Measurements from ENCODE around the gene SLC25A22.

SLC25A22 gene

DNA sequence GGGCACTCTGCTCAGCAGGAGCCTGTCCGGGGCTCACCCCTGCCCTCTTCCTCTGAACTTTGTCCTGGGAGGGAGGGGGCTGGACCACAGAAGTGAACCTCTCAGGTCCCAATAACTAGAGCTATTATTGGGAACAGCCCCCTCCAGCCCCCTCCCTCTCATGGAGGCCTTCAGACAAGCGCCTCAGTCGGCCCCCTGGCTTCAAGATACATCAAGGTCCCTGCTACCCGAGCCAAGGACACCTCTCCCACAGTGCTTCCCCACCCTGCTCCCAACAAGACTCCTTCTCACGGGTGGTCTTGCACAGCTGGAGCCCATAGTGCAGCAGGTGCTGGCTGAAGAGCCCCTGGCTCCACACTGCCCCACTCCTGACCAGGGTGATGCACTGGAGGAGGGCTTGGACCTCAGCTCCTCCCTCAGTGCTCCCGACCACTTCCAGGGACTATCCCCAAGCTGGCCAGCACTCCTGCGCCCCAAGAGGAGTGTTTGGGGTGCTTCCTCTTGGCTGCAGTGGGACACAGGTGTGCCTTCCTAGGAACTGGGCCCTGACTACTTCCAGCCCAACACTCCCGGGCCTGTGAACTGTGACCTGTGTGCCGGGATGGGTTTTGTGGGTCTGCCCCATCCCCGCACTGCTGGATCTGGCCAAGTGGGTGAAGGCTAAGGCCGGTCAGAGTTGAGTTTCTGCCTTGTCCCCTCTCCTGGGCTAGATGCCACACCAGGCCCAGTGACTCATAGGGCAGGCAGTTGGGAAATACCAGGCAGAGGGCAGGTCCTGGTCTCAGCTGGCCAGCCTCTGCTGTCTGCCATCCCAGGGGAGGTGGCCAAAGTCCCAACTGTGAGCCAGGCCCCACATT is 22.8 kb upstream of the SLC25A22 start:
- no peak overlapping the region for H4K8ac ChIP-seq (ENCODE audit: low read depth, low read length)
- H3K4me2 ChIP-seq (ENCODE audit: low read length), result peak overlapping the region; percentile 96
- no peak overlapping the region for H3K27ac ChIP-seq (ENCODE audit: low read depth, low read length)
- peaks cover 2% of the 10 kb centered on the region for H3K9me3 ChIP-seq (ENCODE audit: insufficient read depth, low read depth, low read length)
- no CpG with 5 or more reads among the region's 11 CpGs for WGBS (ENCODE audit: extremely low coverage, insufficient coverage, insufficient read length)
- H3K18ac ChIP-seq (ENCODE audit: low read length), result no peak overlapping the region
- peak; percentile 66 to 67 for DNase-seq
- no peak overlapping the region for H3K23ac ChIP-seq (ENCODE audit: low read length)
- no peak overlapping the region for H4K12ac ChIP-seq (ENCODE audit: low read depth, low read length)
- H3K4me1 ChIP-seq (ENCODE audit: control insufficient read depth in 1 of 2, insufficient read depth in 2 of 2, low read length in 2 of 2), result peaks cover 13 to 14% of the 10 kb centered on the region in 2 experiments
- no peak overlapping the region for H2BK5ac ChIP-seq (ENCODE audit: low read depth, low read length, poor library complexity)
- no peak overlapping the region for H2BK120ac ChIP-seq (ENCODE audit: insufficient read depth, low read length, poor library complexity)
- H3K36me3 ChIP-seq (ENCODE audit: control insufficient read depth in 1 of 2, insufficient read depth in 2 of 2, low read length in 2 of 2), result peaks cover 25% of the 10 kb centered on the region in 2 experiments
- peaks cover 7% of the 10 kb centered on the region for H3K79me1 ChIP-seq (ENCODE audit: low read length)
- no peak overlapping the region for H3K9ac ChIP-seq (ENCODE audit: low read length)
- no peak overlapping the region for H3K14ac ChIP-seq (ENCODE audit: low read length)
- no peak overlapping the region for H3K4ac ChIP-seq (ENCODE audit: low read depth, low read length)
- no peak overlapping the region for H2AFZ ChIP-seq (ENCODE audit: insufficient read depth, low read length, poor library complexity)
- no peak overlapping the region for H4K91ac ChIP-seq (ENCODE audit: low read depth, low read length)
- no peak overlapping the region for H2AK5ac ChIP-seq (ENCODE audit: low read length)
- no peaks in the 10 kb centered on the region for H3K27me3 ChIP-seq (ENCODE audit: insufficient read depth, low read length)
- no peak overlapping the region for H2BK12ac ChIP-seq (ENCODE audit: low read length)
- H3K79me2 ChIP-seq (ENCODE audit: control insufficient read depth, insufficient read depth, low read length, poor library complexity), result peaks cover 3% of the 10 kb centered on the region
- no peak overlapping the region for H3K4me3 ChIP-seq (ENCODE audit: low read depth, low read length)

DNA sequence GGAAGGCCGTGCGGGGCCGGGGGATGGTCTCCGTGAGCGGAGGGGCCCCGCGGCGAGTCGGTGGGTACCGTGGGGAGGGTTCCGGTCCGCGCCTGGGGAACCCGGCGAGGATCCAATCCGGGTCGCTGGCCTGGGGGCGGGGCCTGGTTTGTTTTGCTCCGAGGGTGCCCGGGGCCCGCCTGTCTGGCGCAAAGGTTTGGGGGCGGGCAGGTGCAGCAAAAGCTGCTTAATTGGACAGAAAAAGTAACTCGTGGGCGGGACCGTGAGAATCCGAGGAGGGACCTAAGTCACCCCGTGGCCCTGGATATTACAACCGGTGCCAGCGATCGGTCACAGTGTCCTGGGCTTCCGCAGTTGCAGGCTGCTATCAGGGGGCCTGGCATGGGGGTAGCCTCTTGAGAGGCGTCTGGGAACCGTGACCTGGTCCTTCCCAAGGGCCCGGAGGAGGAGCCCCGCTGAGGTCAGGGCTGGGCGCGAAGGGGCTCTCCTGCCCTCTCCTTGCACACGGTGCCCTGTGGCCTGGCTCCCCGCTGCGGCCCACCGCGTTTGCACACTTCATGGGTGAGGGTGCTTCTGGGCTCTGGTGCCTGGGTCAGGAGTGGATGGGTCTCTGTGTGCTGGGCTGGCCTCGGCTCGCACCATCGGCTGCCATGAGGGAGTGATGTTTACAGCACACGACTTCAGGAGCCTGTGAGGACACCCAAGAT is 22.0 kb upstream of the SLC25A22 start:
- Histone ChIP-seq H3K23ac (ENCODE audit: low read length) (no peak overlapping the region), H3K18ac (ENCODE audit: low read length) (no peak overlapping the region), H2AFZ (ENCODE audit: insufficient read depth, low read length, poor library complexity) (no peak overlapping the region), H4K12ac (ENCODE audit: low read depth, low read length) (no peak overlapping the region), H3K27ac (ENCODE audit: low read depth, low read length) (no peak overlapping the region), H3K14ac (ENCODE audit: low read length) (no peak overlapping the region), H2BK12ac (ENCODE audit: low read length) (no peak overlapping the region), H3K9me3 (ENCODE audit: insufficient read depth, low read depth, low read length) (peaks cover 2% of the 10 kb centered on the region), H3K79me1 (ENCODE audit: low read length) (peaks cover 7% of the 10 kb centered on the region), H3K9ac (ENCODE audit: low read length) (no peak overlapping the region), H3K4ac (ENCODE audit: low read depth, low read length) (no peak overlapping the region), H3K79me2 (ENCODE audit: control insufficient read depth, insufficient read depth, low read length, poor library complexity) (peaks cover 3% of the 10 kb centered on the region), H4K91ac (ENCODE audit: low read depth, low read length) (no peak overlapping the region), H3K4me2 (ENCODE audit: low read length) (peak overlapping the region; percentile 96), H2BK5ac (ENCODE audit: low read depth, low read length, poor library complexity) (no peak overlapping the region), H3K36me3 (ENCODE audit: control insufficient read depth in 1 of 2, insufficient read depth in 2 of 2, low read length in 2 of 2) (peaks cover 23 to 25% of the 10 kb centered on the region in 2 experiments), H3K27me3 (ENCODE audit: insufficient read depth, low read length) (no peaks in the 10 kb centered on the region), H2BK120ac (ENCODE audit: insufficient read depth, low read length, poor library complexity) (no peak overlapping the region), H2AK5ac (ENCODE audit: low read length) (no peak overlapping the region), H3K4me1 (ENCODE audit: control insufficient read depth in 1 of 2, insufficient read depth in 2 of 2, low read length in 2 of 2) (peaks cover 13 to 14% of the 10 kb centered on the region in 2 experiments), H3K4me3 (ENCODE audit: low read depth, low read length) (peak overlapping the region; percentile 95), H4K8ac (ENCODE audit: low read depth, low read length) (no peak overlapping the region)
- no CpG with 5 or more reads among the region's 47 CpGs for WGBS (ENCODE audit: extremely low coverage, insufficient coverage, insufficient read length)
- peak; percentile 80 to 89 for DNase-seq

GRCh38 chr11:819129-819931 is 21.2 kb upstream of the SLC25A22 start:
- DNase-seq, result peak; percentile 83 to 90
- H2AFZ ChIP-seq (ENCODE audit: insufficient read depth, low read length, poor library complexity), result peak overlapping the region; percentile 50
- peak overlapping the region; percentile 68 for H4K12ac ChIP-seq (ENCODE audit: low read depth, low read length)
- H3K27ac ChIP-seq (ENCODE audit: low read depth, low read length), result peak overlapping the region; percentile 18
- peak overlapping the region; percentile 36 for H4K91ac ChIP-seq (ENCODE audit: low read depth, low read length)
- H3K23ac ChIP-seq (ENCODE audit: low read length), result no peak overlapping the region
- no CpG with 5 or more reads among the region's 96 CpGs for WGBS (ENCODE audit: extremely low coverage, insufficient coverage, insufficient read length)
- H3K4me3 ChIP-seq (ENCODE audit: low read depth, low read length), result peak overlapping the region; percentile 95
- peaks cover 2% of the 10 kb centered on the region for H3K9me3 ChIP-seq (ENCODE audit: insufficient read depth, low read depth, low read length)
- peaks cover 7% of the 10 kb centered on the region for H3K79me1 ChIP-seq (ENCODE audit: low read length)
- peak overlapping the region; percentile 63 for H3K14ac ChIP-seq (ENCODE audit: low read length)
- no peak overlapping the region for H2BK120ac ChIP-seq (ENCODE audit: insufficient read depth, low read length, poor library complexity)
- H3K4me1 ChIP-seq (ENCODE audit: control insufficient read depth in 1 of 2, insufficient read depth in 2 of 2, low read length in 2 of 2), result peaks cover 13 to 14% of the 10 kb centered on the region in 2 experiments
- H3K18ac ChIP-seq (ENCODE audit: low read length), result peak overlapping the region; percentile 86
- no peaks in the 10 kb centered on the region for H3K27me3 ChIP-seq (ENCODE audit: insufficient read depth, low read length)
- peaks cover 15 to 17% of the 10 kb centered on the region in 2 experiments for H3K36me3 ChIP-seq (ENCODE audit: control insufficient read depth in 1 of 2, insufficient read depth in 2 of 2, low read length in 2 of 2)
- peak overlapping the region; percentile 8 for H2AK5ac ChIP-seq (ENCODE audit: low read length)
- peak overlapping the region; percentile 93 for H3K9ac ChIP-seq (ENCODE audit: low read length)
- H4K8ac ChIP-seq (ENCODE audit: low read depth, low read length), result peak overlapping the region; percentile 81
- no peak overlapping the region for H3K4ac ChIP-seq (ENCODE audit: low read depth, low read length)
- H3K4me2 ChIP-seq (ENCODE audit: low read length), result peak overlapping the region; percentile 96
- H2BK5ac ChIP-seq (ENCODE audit: low read depth, low read length, poor library complexity), result peak overlapping the region; percentile 10
- peaks cover 3% of the 10 kb centered on the region for H3K79me2 ChIP-seq (ENCODE audit: control insufficient read depth, insufficient read depth, low read length, poor library complexity)
- H2BK12ac ChIP-seq (ENCODE audit: low read length), result peak overlapping the region; percentile 20

Data from trophoblast cell (in vitro differentiated cells and primary cell).